NOMO-1 treated with dmso at 0.1 percent for 144 hours (cell line): ENCODE results near the gene TAS2R5.
"Not testable (repeated sequence)": the region's sequence is repeated elsewhere in the genome, so short reads cannot be mapped to it uniquely, and the experiment has no call there.

Source experiments
- DNase-seq: peaks from one replicate; lab custom pipeline; 2025; ENCODE audit not compliant: unreplicated experiment; lab: John Stamatoyannopoulos, UW

Gene TAS2R5, protein sequence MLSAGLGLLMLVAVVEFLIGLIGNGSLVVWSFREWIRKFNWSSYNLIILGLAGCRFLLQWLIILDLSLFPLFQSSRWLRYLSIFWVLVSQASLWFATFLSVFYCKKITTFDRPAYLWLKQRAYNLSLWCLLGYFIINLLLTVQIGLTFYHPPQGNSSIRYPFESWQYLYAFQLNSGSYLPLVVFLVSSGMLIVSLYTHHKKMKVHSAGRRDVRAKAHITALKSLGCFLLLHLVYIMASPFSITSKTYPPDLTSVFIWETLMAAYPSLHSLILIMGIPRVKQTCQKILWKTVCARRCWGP

DNA sequence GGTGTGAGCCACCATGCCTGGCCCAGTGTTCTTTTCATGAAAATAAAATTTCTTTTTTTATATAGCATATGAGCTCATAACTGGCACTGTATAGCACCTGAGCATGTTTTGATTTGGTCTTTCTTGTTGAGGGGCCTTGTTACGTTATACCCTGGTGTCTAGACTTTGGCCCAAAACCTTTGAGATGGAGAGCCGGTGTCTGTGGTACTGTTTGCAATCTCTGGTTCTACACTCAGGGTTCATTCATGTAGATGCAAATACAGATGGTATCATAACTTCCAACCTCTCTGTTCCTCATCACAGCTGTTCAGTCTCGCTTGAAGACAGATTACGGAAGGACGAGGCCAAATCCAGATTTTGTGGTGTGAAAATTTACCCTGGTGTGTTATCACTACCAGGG is at the start of gene TAS2R5:
TSS of gene TAS2R5 (plus strand) at position 301 of the 400 bp plus-strand sequence. CDS start 145 bp downstream, outside the sequence.
- DNase-seq = no peak

GRCh38 chr7:141742229-141742628 is 47.8 kb upstream of the TAS2R5 start:
- no peak for DNase-seq

- no peak for DNase-seq
These were observed 45.9 kb upstream of the TAS2R5 start for GRCh38 chr7:141744131-141744530.

GRCh38 chr7:141748396-141748795 is 41.6 kb upstream of the TAS2R5 start:
- no peak for DNase-seq

- not testable (repeated sequence) for DNase-seq
These were observed 38.1 kb upstream of the TAS2R5 start for GRCh38 chr7:141751904-141752303.

- DNase-seq = no peak
These were observed 37.4 kb upstream of the TAS2R5 start for GRCh38 chr7:141752634-141753033.

- no peak for DNase-seq
These were observed 35.1 kb upstream of the TAS2R5 start for GRCh38 chr7:141754939-141755338.

DNA sequence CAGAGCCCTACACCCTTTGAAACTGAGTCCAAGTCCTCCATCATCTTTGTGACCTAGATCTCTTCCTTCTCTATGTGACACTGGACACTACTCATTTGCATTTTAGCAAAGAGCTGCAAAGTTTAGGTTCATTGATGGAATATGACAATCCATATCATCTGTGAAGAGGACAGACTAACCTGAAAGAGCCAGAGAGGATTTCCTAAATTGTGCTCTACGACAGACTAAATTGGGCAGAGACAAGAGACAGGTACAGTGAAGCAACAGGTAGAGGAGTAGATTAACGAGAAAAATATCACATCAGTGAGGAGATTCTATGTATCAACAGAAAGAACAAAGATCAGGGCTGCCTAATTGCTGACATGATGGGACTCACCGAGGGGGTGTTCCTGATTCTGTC is 26.2 kb upstream of the TAS2R5 start, which contains the start of gene TAS2R3:
TSS of gene TAS2R3 (plus strand) at position 301 of the 400 bp plus-strand sequence. CDS start at position 363, 62 bp downstream.
- no peak for DNase-seq

GRCh38 chr7:141770083-141770583 is 19.9 kb upstream of the TAS2R5 start:
- not testable (repeated sequence) for DNase-seq

- no peak for DNase-seq
These were observed 13.6 kb upstream of the TAS2R5 start, which contains the start of gene TAS2R4 for GRCh38 chr7:141776374-141776773. Gene TAS2R4, plus strand, starts transcription at chr7:141776674. Its CDS starts 1,815 bp downstream, at chr7:141778489.

- no peak for DNase-seq
These were observed 4.1 kb upstream of the TAS2R5 start for GRCh38 chr7:141785706-141786552.

DNA sequence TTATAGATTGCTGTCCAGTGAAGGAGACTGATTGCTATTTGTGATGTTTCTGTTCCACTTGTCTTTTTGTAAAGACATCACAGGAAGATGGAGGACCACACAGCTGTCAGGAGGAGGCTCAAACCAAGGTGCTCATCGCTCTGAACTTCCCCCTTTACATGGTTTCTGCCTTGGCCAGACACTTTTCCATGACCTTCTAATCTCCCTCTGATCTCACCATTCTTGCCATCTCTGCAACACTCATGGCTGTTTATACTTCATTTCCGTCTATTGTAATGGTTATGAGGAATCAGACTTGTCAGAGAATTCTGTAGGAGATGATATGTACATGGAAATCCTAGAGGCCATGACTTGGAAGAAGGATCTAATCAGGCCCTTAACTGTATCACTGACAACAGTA is 1.7 kb upstream of the TAS2R5 start:
- DNase-seq = no peak

DNA sequence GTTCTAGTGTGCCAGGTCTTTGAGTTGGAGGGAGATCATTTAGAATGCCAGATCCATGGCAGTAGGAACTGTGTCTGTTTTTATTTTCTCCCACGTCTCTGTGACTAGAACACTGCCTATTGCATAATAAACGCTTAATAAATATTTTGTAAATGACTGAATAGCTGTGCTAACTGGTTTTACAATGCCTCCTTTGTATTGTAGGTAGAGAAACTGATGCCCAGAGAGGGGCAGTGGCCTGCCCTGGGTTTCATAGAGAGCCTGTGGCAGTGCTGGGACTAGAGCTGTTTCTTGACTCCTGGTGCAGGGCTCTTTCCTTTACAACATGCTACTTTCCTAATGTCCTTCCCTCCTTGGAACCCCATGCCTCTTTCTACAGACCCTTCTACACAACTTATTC is 2.5 kb downstream of the TAS2R5 start:
- no peak for DNase-seq

- DNase-seq = no peak
These were observed 30.1 kb downstream of the TAS2R5 start for GRCh38 chr7:141820067-141820466.

DNA sequence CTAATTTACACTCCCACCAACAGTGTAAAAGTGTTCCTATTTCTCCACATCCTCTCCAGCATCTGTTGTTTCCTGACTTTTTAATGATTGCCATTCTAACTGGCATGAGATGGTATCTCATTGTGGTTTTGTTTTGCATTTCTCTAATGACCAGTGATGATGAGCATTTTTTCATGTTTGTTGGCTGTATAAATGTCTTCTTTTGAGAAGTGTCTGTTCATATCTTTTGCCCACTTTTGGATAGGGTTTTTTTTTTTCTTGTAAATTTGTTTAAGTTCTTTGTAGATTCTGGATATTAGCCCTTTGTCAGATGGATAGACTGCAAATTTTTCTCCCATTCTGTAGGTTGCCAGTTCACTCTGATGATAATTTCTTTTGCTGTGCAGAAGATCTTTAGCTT is 32.4 kb downstream of the TAS2R5 start:
- DNase-seq = not testable (repeated sequence)

DNA sequence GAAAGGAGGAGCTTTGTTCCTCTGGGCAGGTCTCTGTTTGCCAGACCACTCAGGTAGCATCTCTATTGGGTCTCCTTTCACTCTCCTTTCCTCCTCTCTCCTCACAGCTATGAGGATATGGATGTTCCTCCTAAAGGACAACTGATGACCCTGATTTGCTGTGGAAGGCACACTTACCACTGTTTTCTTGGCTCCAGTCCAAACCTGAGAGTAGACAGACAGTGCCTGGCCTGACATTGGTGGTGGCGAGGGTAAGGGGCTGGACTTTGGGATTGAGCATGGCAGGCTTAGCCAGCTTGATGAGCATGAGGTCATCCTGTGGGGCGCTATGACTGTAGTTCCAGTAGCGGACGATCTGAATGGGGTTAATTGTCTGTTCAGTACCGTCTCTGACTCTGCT is 47.7 kb downstream of the TAS2R5 start:
- no peak for DNase-seq

GRCh38 chr7:141838581-141838980 is 48.6 kb downstream of the TAS2R5 start:
- no peak for DNase-seq

- DNase-seq = no peak
These were observed 49.2 kb downstream of the TAS2R5 start for GRCh38 chr7:141839256-141839655.

DNA sequence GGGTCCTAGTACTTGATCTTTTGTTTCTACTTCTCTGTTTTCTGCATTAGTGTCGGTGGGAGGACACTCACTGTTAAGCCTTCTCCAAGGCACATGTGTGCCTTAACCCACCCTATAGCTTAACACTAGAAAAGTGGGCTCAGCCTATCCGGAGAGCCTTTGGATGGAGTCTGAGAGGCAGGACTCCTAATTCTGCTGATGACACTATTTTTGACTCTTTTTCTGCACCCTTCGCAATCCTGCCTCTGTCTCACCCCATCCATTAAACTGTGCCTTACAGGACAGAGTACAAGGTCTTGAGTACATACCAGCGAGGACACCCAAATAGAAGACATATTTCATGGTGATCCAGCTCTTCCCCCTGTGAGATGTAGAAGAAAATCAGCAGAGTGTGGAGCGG is 50.7 kb downstream of the TAS2R5 start:
- no peak for DNase-seq
